Gastroesophageal sphincter (tissue), 3 donors: ENCODE data around the gene ADGRL1.

Experiments used
- CTCF ChIP-seq, 4 experiments: fragments of 200-600 bp in 2 of 4; fragments of 450-650 bp in 2 of 4; sonication (generic) in 1 of 4; IDR thresholded peaks; one replicate each; pipeline ENCODE4 v1.5.1; 2017 to 2019; ENCODE audit warnings: antibody characterized with exemption in 4 of 4, mild to moderate bottlenecking in 2 of 4, moderate library complexity in 2 of 4
- EP300 ChIP-seq: sonication (generic); formaldehyde crosslinking; IDR thresholded peaks from one replicate; pipeline ENCODE4 v1.6.1; 2017; ENCODE audit warnings: antibody characterized with exemption, mild to moderate bottlenecking
- POLR2A ChIP-seq, 2 donors: fragments of 450-650 bp; IDR thresholded peaks; one replicate each; pipeline ENCODE4 v1.6.1; 2017; ENCODE audit warnings: antibody characterized with exemption in 2 of 2, mild to moderate bottlenecking in 2 of 2, moderate library complexity in 1 of 2
- POLR2AphosphoS5 ChIP-seq: sonication (generic); formaldehyde crosslinking; IDR thresholded peaks from one replicate; pipeline ENCODE4 v1.6.1; 2017; ENCODE audit warnings: antibody characterized with exemption

DNA sequence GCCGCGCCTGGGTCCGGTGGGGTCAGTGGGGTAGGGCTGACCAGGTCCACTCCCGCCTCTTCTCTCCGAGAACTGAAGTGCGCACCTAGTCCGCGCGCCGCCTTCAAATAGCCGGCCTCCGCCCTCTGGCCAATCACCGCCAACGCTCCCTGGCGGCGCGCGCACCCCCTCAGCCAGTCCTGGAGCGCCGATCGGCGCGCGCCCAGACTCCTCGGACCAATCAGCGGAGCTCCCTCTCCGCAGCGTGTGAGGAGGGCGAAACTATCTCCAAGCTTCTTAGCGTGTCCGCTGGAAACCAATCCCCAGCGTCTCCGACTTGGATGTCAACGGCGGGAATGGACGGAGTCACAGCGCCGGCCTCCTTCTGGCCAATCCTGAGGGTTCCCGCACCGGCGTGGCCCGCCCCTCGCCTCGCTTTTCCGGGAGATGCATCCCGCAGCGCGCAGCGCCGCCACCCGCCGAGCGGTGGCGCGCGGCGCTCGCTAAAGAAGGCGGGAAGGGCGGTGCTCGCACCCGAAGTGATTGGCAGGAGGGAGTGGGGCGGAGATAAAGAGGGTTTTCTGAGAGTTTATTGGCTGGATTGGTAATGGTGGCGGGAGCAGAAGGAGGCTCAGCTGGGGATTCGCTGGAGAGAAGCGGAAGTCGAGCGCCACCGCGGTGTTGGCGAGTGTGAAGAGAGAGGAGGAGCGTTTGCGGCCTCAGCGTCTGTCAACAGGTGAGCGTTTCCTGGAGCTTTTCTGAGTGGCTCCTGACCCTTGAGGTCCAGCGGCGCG, 69.3 kb downstream of the ADGRL1 start, which contains the start of gene ASF1B:
- TF ChIP-seq CTCF (IDR thresholded peaks at IDR 0.05) = peak in 3 of 4 experiments; percentile 85 to 91 (median 88)
- TF ChIP-seq POLR2A (IDR thresholded peaks at IDR 0.05) = peak in 1 of 2 donors; percentile 67
- TF ChIP-seq POLR2AphosphoS5 = peak; percentile 61
- TF ChIP-seq EP300 = no peak
